Small intestine (tissue), 7 donors: ENCODE measurements around the gene GREB1. TPM values are rescaled to one million over a fixed set of nuclear protein-coding genes. Genes with fewer than 3 reads are reported as not detected.

Source experiments
- DNase-seq, 2 donors: peaks; one replicate each; pipeline versions ENCODE4 v3.0.0 to v3.0.0-alpha.2; 2013
- FAIRE-seq: peaks from 2 replicates; lab custom pipeline; 2012; peaks lifted over from hg19 to GRCh38; lab: Jason Lieb, UNC
- H3K27ac ChIP-seq, 3 donors: one replicate each; pipeline ENCODE4 v1.5.1; 2013; ENCODE audit warnings: low read length in 2 of 3, mild to moderate bottlenecking in 2 of 3, control low read depth in 1 of 3, inconsistent platforms in 1 of 3, low read depth in 1 of 3, moderate library complexity in 1 of 3
- H3K27me3 ChIP-seq, 3 donors: one replicate each; pipeline ENCODE4 v1.6.1; 2013; ENCODE audit warnings: low read length in 3 of 3, inconsistent platforms in 1 of 3; ENCODE audit not compliant: control insufficient read depth in 3 of 3, insufficient read depth in 3 of 3
- H3K36me3 ChIP-seq, 3 donors: one replicate each; pipeline ENCODE4 v1.6.1; 2013; ENCODE audit warnings: low read length in 3 of 3, inconsistent platforms in 1 of 3, low read depth in 1 of 3, mild to moderate bottlenecking in 1 of 3, moderate library complexity in 1 of 3; ENCODE audit not compliant: control insufficient read depth in 3 of 3, insufficient read depth in 2 of 3
- H3K4me1 ChIP-seq, 3 donors: one replicate each; pipeline ENCODE4 v1.6.1; 2013; ENCODE audit warnings: low read length in 2 of 3, inconsistent platforms in 1 of 3, low read depth in 1 of 3, mild to moderate bottlenecking in 1 of 3, moderate library complexity in 1 of 3; ENCODE audit not compliant: control insufficient read depth in 3 of 3, insufficient read depth in 2 of 3
- H3K4me3 ChIP-seq, 3 donors: one replicate each; pipeline ENCODE4 v1.5.1; 2013; ENCODE audit warnings: low read length in 3 of 3, control low read depth in 1 of 3, inconsistent platforms in 1 of 3, low read depth in 1 of 3, mild to moderate bottlenecking in 1 of 3, moderate library complexity in 1 of 3
- H3K9me3 ChIP-seq, 2 donors: one replicate each; pipeline ENCODE4 v1.6.1; 2013; ENCODE audit warnings: low read depth in 1 of 2, low read length in 1 of 2; ENCODE audit not compliant: control insufficient read depth in 2 of 2, insufficient read depth in 1 of 2
- WGBS, 3 donors: extraction: QIAGEN DNeasy Blood & Tissue Kit; methylation state at CpG; one replicate each; pipeline ENCODE4 v1.1.7; 2013; 5-methylcytosine and 5-hydroxymethylcytosine counted together
- polyA plus RNA-seq, 4 donors: library from polyadenylated mRNA; stranded (reverse) in 3 of 4; unstranded in 1 of 4; fragments of 200-250 nt in 3 of 4; fragments of 120-200 nt in 1 of 4; gene quantifications; one replicate each; pipeline versions ENCODE4 v1.2.1 to v1.2.3, GENCODE V29; 2013
- donor health status: healthy with polysubstance abuse.
- donor health status: control.
- donor health status: control.
- donor health status: Bipolar disorder and iron deficiency.
- donor health status: healthy.

The GREB1 gene
- polyA plus RNA-seq, 4 donors = 0.76 to 1.8 (median 1.4) TPM; not detected in 1

DNA sequence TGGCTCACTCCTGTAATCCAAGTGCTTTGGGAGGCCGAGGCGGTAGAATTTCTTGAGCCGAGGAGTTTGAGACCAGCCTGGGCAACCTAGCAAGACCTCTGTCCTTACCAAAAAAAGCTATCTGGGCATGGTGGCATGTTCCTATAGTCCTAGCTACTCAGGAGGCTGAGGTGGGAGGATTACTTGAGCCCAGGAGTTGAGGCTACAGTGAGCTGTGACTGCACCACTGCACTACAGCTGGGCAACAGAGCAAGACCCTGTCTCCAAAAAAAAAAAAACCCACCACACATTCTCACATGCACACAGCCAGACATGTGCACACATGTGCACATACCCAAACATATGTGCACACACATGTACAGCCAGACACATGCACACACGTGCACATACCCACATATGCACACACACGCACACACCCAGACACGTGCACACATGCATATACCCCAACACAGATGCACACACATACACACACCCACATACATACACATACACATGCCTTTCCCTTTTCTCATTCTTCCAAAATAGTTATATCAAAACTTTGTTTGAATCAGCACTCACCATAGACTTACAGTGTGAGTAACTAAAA, 14.2 kb downstream of the GREB1 start:
- no peak for DNase-seq
- H3K27ac ChIP-seq = no peak overlapping the region
- 78 to 84% (median 79%) methylated on average over 6 of the region's 6 CpGs for WGBS, 3 donors
- no peak for FAIRE-seq
- no peak overlapping the region for H3K4me3 ChIP-seq
- no peaks in the 10 kb centered on the region for H3K36me3 ChIP-seq
- no peaks in the 10 kb centered on the region for H3K4me1 ChIP-seq
- no peaks in the 10 kb centered on the region for H3K27me3 ChIP-seq
- no peaks in the 10 kb centered on the region for H3K9me3 ChIP-seq

GRCh38 chr2:11550302-11550701, 16.5 kb downstream of the GREB1 start:
- Histone ChIP-seq H3K27ac (no peak overlapping the region), H3K9me3 (no peaks in the 10 kb centered on the region), H3K4me1 (no peaks in the 10 kb centered on the region), H3K4me3 (no peak overlapping the region), H3K36me3 (no peaks in the 10 kb centered on the region), H3K27me3 (no peaks in the 10 kb centered on the region)
- no peak for DNase-seq
- 91 to 97% (median 92%) methylated on average over 2 of the region's 2 CpGs for WGBS, 3 donors
- FAIRE-seq = no peak

DNA sequence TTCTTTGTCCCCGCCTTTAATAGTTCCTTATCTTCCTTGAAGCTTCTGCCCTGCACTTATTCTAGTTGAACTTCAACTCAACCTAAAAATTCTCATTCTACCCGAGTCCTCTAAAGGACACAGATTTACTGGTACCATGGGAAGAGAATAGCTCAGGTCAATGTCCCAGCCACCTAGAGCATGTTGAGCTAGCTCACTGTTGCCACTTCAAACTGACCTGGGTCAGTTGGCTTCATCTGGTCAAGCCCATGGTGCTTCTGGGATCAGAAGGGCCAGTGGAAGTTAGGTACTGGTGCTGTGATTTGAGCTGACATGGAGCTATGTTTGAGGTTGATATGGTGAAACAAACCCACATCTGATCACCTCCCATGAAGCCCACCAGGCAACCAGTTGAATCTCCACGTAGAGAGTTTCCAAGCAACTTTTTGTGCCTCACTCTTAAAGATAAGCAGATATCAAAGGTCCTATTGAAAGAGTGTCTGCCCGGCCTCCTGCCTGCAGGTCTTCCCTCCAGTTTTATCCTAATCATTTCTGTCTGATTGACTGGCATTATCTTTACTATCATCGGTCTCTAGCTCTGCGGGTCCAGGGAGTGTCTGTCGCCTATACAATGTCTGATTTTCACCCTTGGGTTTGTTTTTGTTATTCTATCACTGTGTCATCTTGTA, 17.2 kb downstream of the GREB1 start:
- H3K36me3 ChIP-seq = no peaks in the 10 kb centered on the region
- H3K27ac ChIP-seq = no peak overlapping the region
- no peak for FAIRE-seq
- no peak overlapping the region for H3K4me3 ChIP-seq
- no peaks in the 10 kb centered on the region for H3K27me3 ChIP-seq
- H3K9me3 ChIP-seq = no peaks in the 10 kb centered on the region
- no peak for DNase-seq
- H3K4me1 ChIP-seq = no peaks in the 10 kb centered on the region
- 50 to 74% (median 53%) methylated on average over 7 of the region's 7 CpGs for WGBS, 3 donors

DNA sequence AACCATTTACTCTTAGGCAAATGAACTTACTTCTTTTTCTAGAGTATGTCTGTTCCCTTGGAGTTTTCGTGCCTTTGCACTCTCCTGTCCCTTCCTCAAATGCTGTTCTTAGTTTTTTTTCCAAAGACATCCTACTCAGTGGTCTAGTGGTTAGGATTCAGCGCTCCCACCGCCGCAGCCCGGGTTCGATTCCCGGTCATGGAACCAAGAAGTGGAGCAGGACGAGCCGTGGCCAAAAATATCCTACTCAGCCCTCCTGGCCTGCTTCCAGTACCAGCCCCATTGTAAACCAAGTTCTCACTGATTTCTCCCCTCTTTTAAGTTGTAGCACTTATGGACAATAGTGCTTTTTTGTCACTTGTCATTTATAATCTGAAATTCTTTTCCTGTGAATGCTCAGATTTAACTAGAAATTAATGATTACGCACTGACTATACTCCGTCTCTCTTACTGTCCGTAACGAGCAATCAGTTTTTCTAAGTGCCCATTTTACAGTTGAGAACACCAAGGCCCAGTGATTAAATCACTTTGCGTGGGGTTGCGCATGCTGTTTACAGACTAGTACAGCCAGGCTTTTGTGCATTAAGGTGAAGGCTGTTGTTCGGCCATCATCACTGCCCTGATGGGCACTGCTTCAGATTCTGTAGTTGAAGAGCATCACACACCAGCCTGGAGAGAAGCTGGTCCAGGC, 17.9 kb downstream of the GREB1 start:
- no peak for DNase-seq
- FAIRE-seq = no peak
- no peaks in the 10 kb centered on the region for H3K36me3 ChIP-seq
- H3K27me3 ChIP-seq = no peaks in the 10 kb centered on the region
- WGBS, 3 donors = 86 to 90% (median 88%) methylated on average over 16 of the region's 16 CpGs
- H3K4me1 ChIP-seq = no peaks in the 10 kb centered on the region
- no peak overlapping the region for H3K4me3 ChIP-seq
- H3K9me3 ChIP-seq = no peaks in the 10 kb centered on the region
- no peak overlapping the region for H3K27ac ChIP-seq

GRCh38 chr2:11552260-11552638, 18.4 kb downstream of the GREB1 start:
- DNase-seq (no peak), FAIRE-seq (no peak)
- Histone ChIP-seq H3K9me3 (no peaks in the 10 kb centered on the region), H3K4me3 (no peak overlapping the region), H3K36me3 (no peaks in the 10 kb centered on the region), H3K27me3 (no peaks in the 10 kb centered on the region), H3K27ac (no peak overlapping the region), H3K4me1 (no peaks in the 10 kb centered on the region)
- WGBS, 3 donors = 78 to 91% (median 80%) methylated on average over 9 of the region's 9 CpGs

DNA sequence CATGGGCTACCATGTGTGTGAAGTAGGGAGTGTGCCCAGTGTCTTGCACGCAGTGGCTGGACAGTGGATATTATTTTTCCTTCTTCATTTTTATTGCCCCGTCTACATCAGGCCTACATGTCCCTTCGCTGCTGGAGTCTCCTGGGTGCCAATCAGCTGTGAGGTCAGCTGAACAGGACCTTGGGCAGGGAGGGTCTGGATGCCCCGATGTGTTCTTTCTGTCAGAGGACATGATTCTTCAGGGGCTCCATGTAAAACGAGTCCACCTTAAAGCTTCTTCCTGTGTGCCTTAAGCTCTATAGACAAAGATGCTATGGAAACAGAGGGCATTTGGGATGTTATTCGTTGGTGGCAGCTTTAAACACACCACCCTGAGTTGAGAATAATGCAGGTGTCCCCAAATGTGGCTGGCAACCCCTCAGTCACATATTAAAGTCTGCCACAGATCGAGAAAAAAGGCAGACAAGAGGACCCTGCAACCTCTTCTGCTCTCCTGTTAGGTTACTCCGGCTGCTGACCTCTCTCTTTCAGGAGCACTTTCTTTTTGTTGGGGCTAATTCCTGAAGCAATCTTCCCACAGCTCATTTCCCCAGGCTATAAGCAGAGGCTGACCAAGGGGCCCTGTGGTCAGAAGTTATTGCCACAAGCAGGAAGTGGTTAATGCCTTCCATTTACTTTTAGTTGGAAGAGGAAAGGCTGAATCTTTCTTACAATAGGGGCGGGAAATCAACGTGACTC, 20.0 kb downstream of the GREB1 start:
- H3K9me3 ChIP-seq = no peaks in the 10 kb centered on the region
- H3K27me3 ChIP-seq = peaks cover 0 to 6% (median 5%) of the 10 kb centered on the region in 3 donors
- no peak overlapping the region for H3K27ac ChIP-seq
- H3K4me3 ChIP-seq = no peak overlapping the region
- DNase-seq = no peak
- WGBS, 3 donors = 66 to 69% (median 68%) methylated on average over 10 of the region's 10 CpGs
- FAIRE-seq = no peak
- no peaks in the 10 kb centered on the region for H3K4me1 ChIP-seq
- no peaks in the 10 kb centered on the region for H3K36me3 ChIP-seq

DNA sequence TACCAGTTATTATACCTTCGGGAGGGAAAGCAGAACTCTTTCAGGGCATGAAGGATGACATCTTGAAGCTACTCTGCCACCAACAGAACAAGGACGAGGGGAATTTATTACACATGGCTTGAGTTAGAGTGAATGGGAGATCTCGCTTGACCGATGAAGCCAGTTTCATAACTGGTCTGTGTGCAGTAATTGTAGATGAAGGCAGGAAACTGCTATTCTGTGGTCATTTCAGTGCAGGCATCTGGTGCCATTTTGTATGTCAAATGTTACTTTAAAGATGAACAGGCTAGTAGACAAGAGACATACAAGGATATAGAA, 20.5 kb downstream of the GREB1 start:
- no peak for FAIRE-seq
- H3K4me3 ChIP-seq = no peak overlapping the region
- H3K27ac ChIP-seq = no peak overlapping the region
- no peaks in the 10 kb centered on the region for H3K4me1 ChIP-seq
- peaks cover 0 to 6% (median 5%) of the 10 kb centered on the region in 3 donors for H3K27me3 ChIP-seq
- no peaks in the 10 kb centered on the region for H3K9me3 ChIP-seq
- H3K36me3 ChIP-seq = no peaks in the 10 kb centered on the region
- DNase-seq = no peak
- WGBS, 3 donors = 62 to 78% (median 63%) methylated on average over 4 of the region's 4 CpGs

DNA sequence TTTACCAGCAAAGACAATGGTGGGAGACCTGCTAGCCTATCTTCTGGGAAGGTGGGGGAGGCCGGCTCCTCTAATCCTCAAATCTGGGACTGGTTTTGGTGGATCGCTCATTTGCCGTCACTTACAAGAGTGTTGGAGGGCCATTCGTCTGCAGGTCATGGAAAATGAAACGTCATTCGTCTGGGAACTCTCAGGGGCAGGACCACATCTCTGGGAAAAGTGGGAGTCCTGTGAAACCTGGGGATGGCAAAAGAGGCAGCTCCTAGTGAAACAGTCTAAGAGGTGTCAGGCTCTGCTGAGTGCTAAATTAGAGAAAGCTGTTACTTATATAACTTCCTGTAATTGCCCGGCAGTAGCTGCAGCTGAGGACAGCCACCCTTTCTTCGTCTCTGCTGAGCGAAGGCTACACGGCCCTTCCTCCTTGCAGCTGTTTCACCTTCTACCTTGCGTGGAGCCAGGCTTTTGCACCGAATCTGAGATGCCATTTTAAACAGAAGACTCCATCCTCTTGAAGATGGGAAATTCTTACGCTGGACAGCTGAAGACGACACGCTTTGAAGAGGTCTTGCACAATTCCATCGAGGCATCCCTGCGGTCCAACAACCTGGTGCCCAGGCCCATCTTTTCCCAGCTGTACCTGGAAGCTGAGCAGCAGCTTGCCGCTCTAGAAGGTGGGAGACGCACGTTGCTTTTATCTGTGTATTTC, 22.4 kb downstream of the GREB1 start:
- no peak overlapping the region for H3K4me3 ChIP-seq
- peaks cover 0 to 7% (median 6%) of the 10 kb centered on the region in 3 donors for H3K27me3 ChIP-seq
- FAIRE-seq = no peak
- no peaks in the 10 kb centered on the region for H3K4me1 ChIP-seq
- no peak overlapping the region for H3K27ac ChIP-seq
- H3K9me3 ChIP-seq = no peaks in the 10 kb centered on the region
- no peak for DNase-seq
- H3K36me3 ChIP-seq = no peaks in the 10 kb centered on the region
- 74 to 84% (median 77%) methylated on average over 20 of the region's 20 CpGs for WGBS, 3 donors
